GM12892 (cell line): ENCODE measurements around the gene PTPRU. TPM values are rescaled to one million over a fixed set of nuclear protein-coding genes. Genes with fewer than 3 reads are reported as not detected.

ENCODE experiments used
- DNase-seq: peaks from one replicate; pipeline ENCODE4 v3.0.0; 2011; ENCODE audit not compliant: insufficient read length
- FAIRE-seq: peaks from 2 replicates; lab custom pipeline; 2011; peaks lifted over from hg19 to GRCh38; lab: Jason Lieb, UNC
- POLR2A ChIP-seq: IDR thresholded peaks from 2 replicates; pipeline ENCODE4 v1.6.1; 2011; ENCODE audit warnings: low read depth, low read length, control low read depth
- POLR2AphosphoS5 ChIP-seq: IDR thresholded peaks from 2 replicates; pipeline ENCODE4 v1.6.1; 2011; ENCODE audit warnings: low read depth, low read length, control low read depth
- TAF1 ChIP-seq: IDR thresholded peaks from 2 replicates; pipeline ENCODE4 v1.6.1; 2011; ENCODE audit warnings: low read depth, mild to moderate bottlenecking, control low read depth, low read length, borderline replicate concordance
- polyA plus RNA-seq: library from polyadenylated mRNA; unstranded; fragments of >200 nt; gene quantifications from one replicate; pipeline ENCODE4 v1.2.1, GENCODE V29; 2012; ENCODE audit warnings: missing spikeins, inconsistent platforms; ENCODE audit not compliant: missing spikeins

PTPRU gene
- not detected for polyA plus RNA-seq

DNA sequence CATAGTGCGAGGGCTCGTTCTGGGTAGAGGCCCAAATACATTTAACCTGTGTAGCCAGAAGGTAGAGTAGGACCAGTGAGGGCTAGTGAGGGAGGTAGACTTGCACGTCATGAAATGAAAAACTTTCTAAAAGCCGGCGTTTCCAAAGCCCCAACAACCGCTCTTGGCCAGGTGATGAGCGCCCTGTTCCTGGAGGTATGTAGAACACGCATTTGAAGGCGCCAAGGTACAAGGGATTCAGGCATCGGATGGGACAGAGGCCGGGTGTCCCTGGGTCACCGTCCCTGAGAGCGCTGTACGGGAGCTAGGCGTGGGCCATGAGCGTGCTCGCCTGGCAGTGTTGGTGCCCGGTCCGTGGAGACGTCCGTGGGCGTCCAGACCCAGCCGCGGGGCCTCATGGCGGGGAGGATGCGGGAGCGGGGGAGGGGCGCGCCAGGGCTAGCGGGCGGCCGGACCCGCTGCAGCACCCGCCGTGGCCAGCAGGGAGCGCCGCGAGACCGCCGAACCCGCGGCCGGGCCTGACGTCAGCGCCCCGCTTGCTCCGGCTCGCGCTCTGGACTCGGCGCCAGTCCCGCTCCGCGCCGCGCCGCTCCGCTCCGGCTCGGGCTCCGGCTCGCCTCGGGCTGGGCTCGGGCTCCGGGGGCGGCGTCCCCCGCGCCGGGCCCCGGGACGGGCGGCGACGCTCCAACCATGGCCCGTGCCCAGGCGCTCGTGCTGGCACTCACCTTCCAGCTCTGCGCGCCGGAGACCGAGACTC, at the start of gene PTPRU:
PTPRU (plus strand) TSS at position 568 of the 757 bp plus-strand sequence; CDS start at position 691, 123 bp downstream.
- peak; percentile 73 for FAIRE-seq
- no peak for TF ChIP-seq POLR2AphosphoS5
- no peak for TF ChIP-seq TAF1
- no peak for TF ChIP-seq POLR2A

DNA sequence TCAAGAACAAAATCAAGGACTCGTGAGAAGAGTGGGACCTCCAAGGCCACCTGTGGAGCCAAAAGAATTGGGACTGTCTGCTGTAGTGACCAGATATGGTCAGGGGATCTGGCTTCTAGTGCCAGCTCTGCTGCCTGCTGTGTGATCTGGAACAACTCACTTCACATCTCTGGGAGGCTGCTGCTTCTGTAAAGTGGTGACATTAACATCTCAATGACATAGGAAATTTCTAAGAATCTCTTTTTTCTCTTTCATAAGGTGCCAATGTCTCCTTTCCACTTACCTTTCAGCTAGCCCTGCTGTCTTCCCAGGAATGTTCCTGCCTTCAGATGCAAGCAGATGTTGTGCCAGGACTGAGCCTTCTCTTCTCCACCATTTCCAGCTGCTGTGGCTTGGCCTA, 49.6 kb upstream of the PTPRU start:
- TF ChIP-seq POLR2A (no peak), TAF1 (no peak), POLR2AphosphoS5 (no peak)
- DNase-seq (no peak), FAIRE-seq (no peak)

More for the DNA sequence above, at the start of gene PTPRU:
- DNase-seq: peak; percentile 91

GRCh38 chr1:29190718-29191117, 45.6 kb upstream of the PTPRU start:
- FAIRE-seq: no peak

DNA sequence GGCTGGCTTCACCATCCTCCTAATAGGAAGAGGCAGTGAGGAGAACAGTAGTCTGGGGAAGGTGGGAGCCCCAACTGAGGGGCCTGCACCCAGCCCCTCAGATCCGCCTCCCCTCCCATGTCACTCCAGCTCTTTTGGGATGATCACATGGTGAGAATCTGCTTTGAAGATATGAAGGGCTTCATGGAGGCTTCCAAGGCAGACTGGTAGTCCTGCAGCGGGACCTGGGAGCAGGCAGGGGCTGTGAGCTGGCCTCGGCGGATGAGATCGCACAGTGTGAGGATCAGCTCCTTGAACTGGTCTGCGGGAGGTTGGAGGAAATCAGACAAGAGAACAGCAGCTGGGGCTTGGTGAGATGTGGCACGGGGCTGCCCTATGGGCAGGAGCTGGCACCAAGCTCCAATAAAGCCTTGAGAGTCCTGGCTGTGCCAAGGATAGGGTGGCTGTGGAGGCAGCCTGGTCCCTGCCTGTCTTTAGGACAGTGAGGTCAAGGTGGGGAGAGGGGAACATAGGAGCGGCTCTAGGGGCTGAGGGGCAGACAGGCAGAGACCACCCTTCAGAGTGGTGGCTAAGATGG, 42.4 kb upstream of the PTPRU start:
- TF ChIP-seq TAF1: no peak
- TF ChIP-seq POLR2A: no peak
- no peak for TF ChIP-seq POLR2AphosphoS5
- no peak for DNase-seq
- no peak for FAIRE-seq

More at GRCh38 chr1:29190718-29191117, 45.6 kb upstream of the PTPRU start:
- DNase-seq: no peak
- no peak for TF ChIP-seq TAF1
- TF ChIP-seq POLR2AphosphoS5: no peak
- TF ChIP-seq POLR2A: no peak

DNA sequence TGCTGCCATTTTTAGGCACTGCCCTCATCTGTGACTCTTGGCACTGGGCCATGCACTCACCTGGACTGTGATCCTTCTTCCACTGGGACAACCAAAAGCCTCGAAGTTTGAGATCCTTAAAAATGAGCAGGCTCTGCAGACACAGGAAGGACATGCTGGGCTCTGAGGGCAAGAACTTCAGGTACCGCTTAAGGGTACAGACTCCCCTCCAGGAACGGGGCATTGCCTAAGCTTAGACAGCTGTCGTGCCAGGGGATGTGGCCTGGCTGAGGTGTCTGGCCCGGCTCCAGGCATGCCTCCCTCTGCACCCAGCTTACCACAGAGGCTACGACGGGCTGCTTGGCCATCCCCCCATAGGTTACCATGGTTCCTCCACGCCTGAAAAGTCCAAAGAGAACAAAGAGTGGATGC, 40.4 kb upstream of the PTPRU start:
- TF ChIP-seq POLR2AphosphoS5 (no peak), POLR2A (no peak), TAF1 (no peak)
- no peak for FAIRE-seq
- DNase-seq: no peak

DNA sequence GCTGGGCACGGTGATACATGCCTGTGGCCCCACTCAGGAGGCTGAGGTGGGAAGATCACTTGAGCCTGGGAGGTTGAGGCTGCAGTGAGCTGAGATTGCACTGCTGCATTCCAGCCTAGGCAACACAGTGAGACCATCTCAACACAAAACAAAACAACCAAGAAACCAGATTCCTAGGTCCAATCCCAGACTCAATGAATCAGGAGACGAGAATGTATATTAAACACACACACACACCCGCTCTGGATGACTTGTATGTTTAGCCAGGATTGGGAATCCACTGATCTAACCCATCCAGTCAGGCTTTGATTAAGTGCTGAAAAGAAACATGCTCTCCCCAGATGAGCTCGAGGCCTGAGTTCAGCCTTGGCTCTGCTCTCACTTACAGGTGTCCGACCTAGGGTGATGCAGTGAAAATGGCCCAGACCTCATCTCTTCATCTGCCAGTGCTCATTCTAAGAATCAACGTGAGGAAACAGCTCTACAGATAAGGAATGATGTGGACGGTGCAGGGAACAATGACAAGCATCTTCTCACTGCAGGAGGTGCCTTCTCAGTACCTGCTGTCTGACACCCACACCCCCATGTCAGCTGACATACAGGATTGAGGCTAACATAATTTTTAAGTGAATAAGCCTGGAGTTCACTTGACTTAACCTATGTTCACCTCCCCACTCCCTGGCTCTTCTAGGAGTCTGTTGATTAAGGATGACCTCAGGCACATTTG, 39.3 kb upstream of the PTPRU start:
- DNase-seq: no peak
- no peak for TF ChIP-seq POLR2AphosphoS5
- TF ChIP-seq POLR2A: no peak
- no peak for TF ChIP-seq TAF1
- no peak for FAIRE-seq

DNA sequence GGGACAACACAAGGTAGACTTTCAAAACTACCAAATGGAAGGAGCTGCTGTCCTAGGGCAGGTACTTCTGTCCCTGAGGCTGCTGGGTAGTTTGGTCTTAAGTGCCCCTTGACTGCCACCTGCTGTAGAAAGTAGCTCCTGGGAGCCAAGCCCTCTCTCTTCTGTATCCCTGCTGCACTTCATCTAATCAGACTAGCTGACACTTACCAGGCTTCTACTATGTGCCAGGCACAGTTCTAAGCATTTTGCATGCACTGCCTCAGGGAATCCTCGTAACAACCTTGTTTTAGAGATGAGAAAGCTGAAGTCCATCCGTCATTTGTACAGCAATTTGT, 38.8 kb upstream of the PTPRU start:
- DNase-seq (peak; percentile 29), FAIRE-seq (no peak)
- TF ChIP-seq POLR2AphosphoS5 (no peak), POLR2A (no peak), TAF1 (no peak)

- DNase-seq: no peak
- TF ChIP-seq POLR2A (no peak), POLR2AphosphoS5 (no peak), TAF1 (no peak)
- FAIRE-seq: no peak
These were observed 38.3 kb upstream of the PTPRU start for GRCh38 chr1:29197993-29198392.

DNA sequence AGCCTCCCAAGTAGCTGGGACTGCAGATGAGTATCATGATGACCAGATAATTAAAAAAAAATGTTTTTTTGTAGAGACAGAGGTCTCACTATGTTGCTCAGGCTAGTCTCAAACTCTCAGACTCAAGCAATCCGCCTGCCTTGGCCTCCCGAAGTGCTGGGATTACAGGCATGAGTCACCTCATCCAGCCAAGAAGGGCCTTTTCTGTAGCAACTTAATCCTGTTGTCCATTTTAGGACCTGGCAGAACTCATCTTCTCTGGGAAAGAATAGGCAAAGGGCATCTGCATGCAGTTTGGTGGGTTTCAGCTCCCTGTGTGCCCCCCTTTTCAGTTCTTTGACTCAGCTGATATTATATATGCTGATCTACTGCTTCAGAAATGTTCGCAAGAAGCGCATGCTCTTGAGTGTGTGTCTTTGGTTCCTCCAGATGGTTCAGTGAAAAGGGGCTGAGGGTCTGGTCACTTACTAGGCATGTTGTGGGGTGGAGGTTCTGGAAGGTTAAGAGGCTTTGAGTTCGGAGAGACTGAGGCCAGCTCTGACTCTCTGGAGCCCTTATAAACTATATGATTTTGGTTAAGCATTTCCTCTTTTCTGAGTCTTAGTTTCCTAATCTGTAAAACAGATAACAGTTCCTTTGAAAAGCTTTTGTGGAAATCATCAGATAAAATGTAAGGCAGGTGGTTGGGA, 35.3 kb upstream of the PTPRU start:
- FAIRE-seq (no peak), DNase-seq (no peak)
- no peak for TF ChIP-seq POLR2AphosphoS5
- no peak for TF ChIP-seq TAF1
- no peak for TF ChIP-seq POLR2A

- no peak for FAIRE-seq
- no peak for DNase-seq
- no peak for TF ChIP-seq TAF1
- no peak for TF ChIP-seq POLR2A
- no peak for TF ChIP-seq POLR2AphosphoS5
These were observed 34.7 kb upstream of the PTPRU start for GRCh38 chr1:29201595-29202051.

DNA sequence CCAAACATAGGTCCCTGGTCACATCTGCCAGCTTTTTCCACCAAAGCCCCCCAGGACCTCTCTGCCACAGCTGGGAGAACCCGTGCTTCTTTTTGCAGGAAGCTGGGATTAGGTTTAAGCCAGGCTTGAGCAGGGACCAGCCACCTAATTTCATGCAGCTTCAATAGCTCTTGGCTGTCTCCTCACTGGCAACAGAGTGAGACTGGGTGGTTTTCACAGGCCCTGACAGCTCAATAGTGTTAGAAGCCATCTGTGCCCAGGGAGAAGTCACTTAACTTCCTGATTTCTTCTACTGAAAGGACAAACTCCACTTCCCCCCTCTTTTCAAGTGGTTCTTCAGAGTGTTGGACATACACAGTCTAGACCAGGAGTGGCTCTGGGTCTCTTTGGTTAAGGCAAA, 34.3 kb upstream of the PTPRU start:
- DNase-seq (no peak), FAIRE-seq (no peak)
- TF ChIP-seq TAF1: no peak
- no peak for TF ChIP-seq POLR2AphosphoS5
- TF ChIP-seq POLR2A: no peak

DNA sequence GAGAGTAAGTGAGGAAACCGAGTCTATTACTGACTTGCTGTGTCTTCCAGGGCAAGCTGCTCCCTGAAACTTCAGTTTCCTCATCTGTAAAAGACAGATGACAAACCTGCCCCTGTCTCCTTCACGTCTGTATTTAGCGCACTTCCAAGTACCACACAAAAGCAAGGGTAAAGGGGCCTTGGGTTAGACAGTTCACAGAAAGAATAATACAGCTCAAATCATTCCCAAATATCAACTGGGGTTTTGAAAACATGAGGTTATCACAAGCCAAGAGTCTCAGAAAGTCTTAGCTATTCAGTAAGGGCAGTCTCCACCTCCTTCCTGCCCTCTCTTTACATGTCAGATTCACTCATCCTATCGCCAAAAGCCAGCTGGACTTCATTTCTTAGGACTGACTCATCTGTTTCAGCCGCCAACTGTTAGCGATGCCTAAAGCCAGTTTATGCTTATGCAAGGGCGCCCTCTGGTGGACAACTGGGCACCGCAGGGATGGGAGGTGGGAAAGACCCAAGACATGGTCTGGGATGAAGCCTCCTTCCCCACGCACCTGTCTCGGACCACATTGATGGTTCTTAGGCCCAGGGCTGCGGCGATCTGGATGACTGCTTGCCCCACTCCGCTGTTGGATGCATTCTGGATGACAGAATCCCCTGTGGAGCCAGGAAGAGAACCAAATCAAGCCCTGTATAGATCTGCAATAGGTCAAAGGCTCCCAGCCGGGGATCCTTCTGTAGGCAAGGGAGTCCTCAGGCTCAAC, 33.6 kb upstream of the PTPRU start:
- DNase-seq: peak; percentile 76
- FAIRE-seq: peak; percentile 99
- TF ChIP-seq POLR2A (no peak), POLR2AphosphoS5 (no peak), TAF1 (no peak)

DNA sequence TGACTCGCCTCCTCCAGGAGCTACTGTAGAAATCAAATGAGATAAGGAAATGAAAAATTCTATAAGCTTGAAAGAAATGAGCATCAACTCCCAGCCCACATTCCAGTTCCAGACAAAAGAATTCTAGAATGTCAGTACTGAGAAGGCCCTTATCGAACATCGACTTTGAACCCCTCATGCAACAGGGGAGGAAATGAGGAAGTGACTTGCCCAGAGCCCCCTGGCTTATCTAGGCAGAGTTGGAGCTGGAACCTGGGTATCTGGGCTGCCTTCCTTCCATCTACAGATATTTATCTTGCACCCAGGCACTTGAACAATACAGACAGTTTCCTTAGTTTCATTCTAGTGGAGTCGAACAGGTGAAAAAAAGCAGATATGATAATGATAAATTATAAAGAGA, 27.9 kb upstream of the PTPRU start:
- FAIRE-seq: no peak
- TF ChIP-seq POLR2AphosphoS5: no peak
- no peak for TF ChIP-seq POLR2A
- no peak for TF ChIP-seq TAF1
- no peak for DNase-seq
